Astrocyte of the cerebellum (primary cell): ENCODE measurements around the gene UBAC1.

ENCODE experiments used
- DNase-seq: peaks from one replicate; pipeline ENCODE4 v3.0.0-alpha.2; 2011; ENCODE audit warnings: low read depth
- H3K4me3 ChIP-seq: 2 replicates; pipeline ENCODE4 v1.5.1; 2011; ENCODE audit warnings: mild to moderate bottlenecking, low read depth, low read length, moderate library complexity
- CTCF ChIP-seq: IDR thresholded peaks from 2 replicates; pipeline ENCODE4 v1.5.1; 2012; ENCODE audit warnings: low read length, low read depth, moderate library complexity, mild to moderate bottlenecking; ENCODE audit errors: missing control alignments
- in situ Hi-C: cut with HindIII; loops from 2 replicates; pipeline ENCODE4 v1.10.0; 2017; ENCODE audit warnings: low sequenced_read_pairs

UBAC1 gene

GRCh38 chr9:135990468-135991429, 29.6 kb upstream of the UBAC1 start:
- in situ Hi-C loops, result no loop called here
- H3K4me3 ChIP-seq, result no peak overlapping the region
- peak; percentile 32 for DNase-seq
- no peak for TF ChIP-seq CTCF

GRCh38 chr9:135989722-135990467, 28.7 kb upstream of the UBAC1 start:
- DNase-seq, result no peak
- in situ Hi-C loops, result no loop called here
- no peak for TF ChIP-seq CTCF
- no peak overlapping the region for H3K4me3 ChIP-seq

- TF ChIP-seq CTCF, result no peak
- no peak overlapping the region for H3K4me3 ChIP-seq
- in situ Hi-C loops, result no loop called here
Observed at GRCh38 chr9:135989157-135989556, 28.0 kb upstream of the UBAC1 start.

GRCh38 chr9:135988493-135988892, 27.3 kb upstream of the UBAC1 start:
- H3K4me3 ChIP-seq, result no peak overlapping the region
- in situ Hi-C loops, result no loop called here
- no peak for DNase-seq
- no peak for TF ChIP-seq CTCF

More at GRCh38 chr9:135989157-135989556, 28.0 kb upstream of the UBAC1 start:
- no peak for DNase-seq

GRCh38 chr9:135987838-135988404, 26.7 kb upstream of the UBAC1 start:
- no peak for DNase-seq
- in situ Hi-C loops, result no loop called here
- H3K4me3 ChIP-seq, result no peak overlapping the region
- no peak for TF ChIP-seq CTCF

- DNase-seq, result no peak
- no peak overlapping the region for H3K4me3 ChIP-seq
- no peak for TF ChIP-seq CTCF
- in situ Hi-C loops, result no loop called here
Observed at GRCh38 chr9:135986605-135987004, 25.4 kb upstream of the UBAC1 start.
